Endodermal cell (in vitro differentiated cells): ENCODE results near the gene CEACAM5. TPM values are rescaled to one million over a fixed set of nuclear protein-coding genes. Genes with fewer than 3 reads are reported as not detected.

Source experiments
- DNase-seq: peaks from one replicate; pipeline ENCODE4 v3.0.0-alpha.2; 2017
- H3K27ac ChIP-seq: 2 replicates; pipeline ENCODE4 v1.5.1; 2013; ENCODE audit warnings: mild to moderate bottlenecking, low read depth, low read length, moderate library complexity
- H3K27me3 ChIP-seq: 2 replicates; pipeline ENCODE4 v1.6.1; 2013; ENCODE audit warnings: mild to moderate bottlenecking, low read length, moderate library complexity; ENCODE audit not compliant: insufficient read depth, control insufficient read depth, poor library complexity, severe bottlenecking
- H3K36me3 ChIP-seq: 2 replicates; pipeline ENCODE4 v1.7.0; 2013; ENCODE audit warnings: mild to moderate bottlenecking, low read length, moderate library complexity; ENCODE audit not compliant: control insufficient read depth, insufficient read depth
- H3K4me1 ChIP-seq: one replicate; pipeline ENCODE4 v1.7.0; 2013; ENCODE audit warnings: low read length; ENCODE audit not compliant: control insufficient read depth, insufficient read depth
- H3K4me3 ChIP-seq: 2 replicates; pipeline ENCODE4 v1.5.1; 2013; ENCODE audit warnings: mild to moderate bottlenecking, low read length, moderate library complexity
- H3K9ac ChIP-seq: 2 replicates; pipeline ENCODE4 v1.6.1; 2013; ENCODE audit warnings: mild to moderate bottlenecking, low read length, moderate library complexity; ENCODE audit not compliant: poor library complexity, severe bottlenecking; ENCODE audit errors: extremely low read depth
- H3K9me3 ChIP-seq: 2 replicates; pipeline ENCODE4 v1.6.1; 2013; ENCODE audit warnings: mild to moderate bottlenecking, low read length, moderate library complexity; ENCODE audit not compliant: control insufficient read depth
- H3K27ac Mint-ChIP-seq: 2 replicates; pipeline ENCODE4 v1.8.0; 2020; ENCODE audit warnings: mixed read lengths
- H3K27me3 Mint-ChIP-seq: 2 replicates; pipeline ENCODE4 v1.8.0; 2021; ENCODE audit warnings: mild to moderate bottlenecking, mixed read lengths; ENCODE audit not compliant: insufficient read depth
- H3K36me3 Mint-ChIP-seq: 2 replicates; pipeline ENCODE4 v1.8.0; 2020; ENCODE audit warnings: low read depth, mixed read lengths
- H3K4me1 Mint-ChIP-seq: 2 replicates; pipeline ENCODE4 v1.8.0; 2020; ENCODE audit warnings: mixed read lengths
- H3K4me3 Mint-ChIP-seq: 2 replicates; pipeline ENCODE4 v1.8.0; 2020; ENCODE audit warnings: mild to moderate bottlenecking, moderate library complexity, mixed read lengths
- H3K9me3 Mint-ChIP-seq: 2 replicates; pipeline ENCODE4 v1.8.0; 2020; ENCODE audit warnings: mild to moderate bottlenecking, mixed read lengths
- CTCF ChIP-seq: fragments of 200-600 bp; sonication (generic); conservative IDR thresholded peaks from 2 replicates; pipeline ENCODE4 v1.5.0; 2021; ENCODE audit warnings: antibody characterized with exemption, mild to moderate bottlenecking
- WGBS, 2 experiments: methylation state at CpG; one replicate each; pipeline versions ENCODE4 v1.1.5 to v1.1.7; 2013; ENCODE audit warnings: missing lambda C conversion rate in 2 of 2, mixed read lengths in 1 of 2; ENCODE audit not compliant: insufficient coverage in 1 of 2, insufficient read length in 1 of 2; 5-methylcytosine and 5-hydroxymethylcytosine counted together
- total RNA-seq, 2 donors: library from RNA; stranded (reverse); fragmentation: NEBNext Ultra II Directional in 1 of 2; extraction: Animal tissue kit (Norgen Biotek cat#: 25700) in 1 of 2; gene quantifications; 2 replicates in 1 of 2; 3 replicates in 1 of 2; pipeline ENCODE4 v1.2.1, GENCODE V29; 2021

CEACAM5 gene
- total RNA-seq, 2 donors from 2014 or later: not detected

- Histone ChIP-seq H3K9me3 (no peaks in the 10 kb centered on the region), H3K9ac (no peak overlapping the region), H3K27ac (no peak overlapping the region), H3K4me3 (no peak overlapping the region), H3K27me3 (peaks cover 3% of the 10 kb centered on the region), H3K4me1 (no peaks in the 10 kb centered on the region), H3K36me3 (no peaks in the 10 kb centered on the region)
- H3K27me3 Mint-ChIP-seq: no peaks in the 10 kb centered on the region
- H3K36me3 Mint-ChIP-seq: peaks cover 2% of the 10 kb centered on the region
- no peak overlapping the region for H3K27ac Mint-ChIP-seq
- peaks cover 85% of the 10 kb centered on the region for H3K9me3 Mint-ChIP-seq
- WGBS, 2 experiments: 81 to 87% methylated on average over 2 of the region's 3 CpGs
- no peak overlapping the region for H3K4me3 Mint-ChIP-seq
- H3K4me1 Mint-ChIP-seq: no peaks in the 10 kb centered on the region
- no peak for DNase-seq
- no peak for TF ChIP-seq CTCF
Observed at GRCh38 chr19:41720103-41720502, 11.7 kb downstream of the CEACAM5 start.

- no peaks in the 10 kb centered on the region for H3K36me3 ChIP-seq
- no peaks in the 10 kb centered on the region for H3K27me3 Mint-ChIP-seq
- no peak overlapping the region for H3K4me3 ChIP-seq
- no peak overlapping the region for H3K4me3 Mint-ChIP-seq
- H3K4me1 ChIP-seq: no peaks in the 10 kb centered on the region
- H3K9me3 ChIP-seq: no peaks in the 10 kb centered on the region
- TF ChIP-seq CTCF: peak; percentile 10
- H3K9me3 Mint-ChIP-seq: peaks cover 77% of the 10 kb centered on the region
- no peak overlapping the region for H3K27ac ChIP-seq
- H3K27ac Mint-ChIP-seq: no peak overlapping the region
- peaks cover 7% of the 10 kb centered on the region for H3K27me3 ChIP-seq
- peak; percentile 50 for DNase-seq
- WGBS, 2 experiments: 45 to 79% methylated on average over 3 to 5 of the region's 5 CpGs
- no peak overlapping the region for H3K9ac ChIP-seq
- H3K4me1 Mint-ChIP-seq: no peaks in the 10 kb centered on the region
- no peaks in the 10 kb centered on the region for H3K36me3 Mint-ChIP-seq
Observed at GRCh38 chr19:41726493-41726892, 18.1 kb downstream of the CEACAM5 start.

GRCh38 chr19:41734156-41734555, 25.7 kb downstream of the CEACAM5 start:
- no peaks in the 10 kb centered on the region for H3K4me1 Mint-ChIP-seq
- TF ChIP-seq CTCF: no peak
- 61 to 81% methylated on average over 2 to 4 of the region's 4 CpGs for WGBS, 2 experiments
- H3K9me3 Mint-ChIP-seq: peaks cover 81% of the 10 kb centered on the region
- Histone ChIP-seq H3K27ac (no peak overlapping the region), H3K4me3 (no peak overlapping the region), H3K27me3 (peaks cover 7% of the 10 kb centered on the region), H3K9ac (no peak overlapping the region), H3K9me3 (no peaks in the 10 kb centered on the region), H3K36me3 (no peaks in the 10 kb centered on the region), H3K4me1 (peaks cover 3% of the 10 kb centered on the region)
- H3K27ac Mint-ChIP-seq: no peak overlapping the region
- H3K4me3 Mint-ChIP-seq: no peak overlapping the region
- peaks cover 1% of the 10 kb centered on the region for H3K27me3 Mint-ChIP-seq
- no peaks in the 10 kb centered on the region for H3K36me3 Mint-ChIP-seq
- no peak for DNase-seq
